ENCODE data around the gene CASQ2. TPM values are rescaled to one million over a fixed set of nuclear protein-coding genes. Genes with fewer than 3 reads are reported as not detected.
A peak's percentile ranks its signal among the peaks of the same experiment; 100 is the strongest.

CASQ2 gene
- polyA plus RNA-seq, 1 of the 3 experiments (the other 2 are of a cell fraction) = not detected

GRCh38 chr1:115722221-115722620, 46.3 kb downstream of the CASQ2 start:
- Histone ChIP-seq H3K4me2 (no peak overlapping the region), H3K9ac (no peak overlapping the region), H3K9me3 (no peaks in the 10 kb centered on the region), H3K36me3 (replicated peaks in 1 of 2; ENCODE audit: control insufficient read depth in 1 of 2, insufficient read depth in 2 of 2, low read length in 1 of 2) (no peaks in the 10 kb centered on the region), H3K9me2 (no peaks in the 10 kb centered on the region), H4K20me1 (ENCODE audit: insufficient read depth) (no peaks in the 10 kb centered on the region), H3K4me3 (ENCODE audit: low read depth in 2 of 2, low read length in 1 of 2) (no peak overlapping the region), H3K4me1 (ENCODE audit: control insufficient read depth in 1 of 2, insufficient read depth in 2 of 2, low read depth in 1 of 2, low read length in 1 of 2) (peaks cover 0 to 21% of the 10 kb centered on the region in 2 experiments; a peak in 2 of 4 replicates), H3K79me2 (ENCODE audit: insufficient read depth) (no peaks in the 10 kb centered on the region), H3K27ac (ENCODE audit: low read depth in 2 of 2, low read length in 1 of 2) (no peak overlapping the region), H3K27me3 (ENCODE audit: insufficient read depth) (peaks cover 15% of the 10 kb centered on the region; the same call in 1 of the 2 replicates), H2AFZ (ENCODE audit: low read depth) (no peak overlapping the region), H3F3A (replicated peaks; ENCODE audit: insufficient read depth) (no peaks in the 10 kb centered on the region)
- DNase-seq = no peak
- TF ChIP-seq CTCF (IDR thresholded peaks at IDR 0.05) (no peak), SMC3 (IDR thresholded peaks at IDR 0.05; ENCODE audit: low read depth, low read length) (no peak), PBX3 (IDR thresholded peaks at IDR 0.05) (no peak), USF2 (IDR thresholded peaks at IDR 0.05; ENCODE audit: borderline replicate concordance, low read depth, low read length) (no peak), USF1 (IDR thresholded peaks at IDR 0.05; ENCODE audit: borderline replicate concordance, low read depth) (no peak), TAF1 (IDR thresholded peaks at IDR 0.05; ENCODE audit: borderline replicate concordance, low read depth, low read length) (no peak), MEF2A (IDR thresholded peaks at IDR 0.05; ENCODE audit: borderline replicate concordance, low read depth) (no peak), FOSL2 (IDR thresholded peaks at IDR 0.05; ENCODE audit: borderline replicate concordance, low read depth) (no peak), TCF12 (IDR thresholded peaks at IDR 0.05) (no peak), POLR2AphosphoS5 (IDR thresholded peaks at IDR 0.05; ENCODE audit: low read depth, low read length) (no peak)
- WGBS (ENCODE audit: low lambda C conversion rate) = 9% methylated on average over 1 of the region's 1 CpG
- ChIA-PET CTCF (no interaction called here), POLR2A (no interaction called here)

GRCh38 chr1:115719285-115719684, 49.2 kb downstream of the CASQ2 start:
- Histone ChIP-seq H2AFZ (ENCODE audit: low read depth) (no peak overlapping the region), H3K79me2 (ENCODE audit: insufficient read depth) (no peaks in the 10 kb centered on the region), H3K27me3 (ENCODE audit: insufficient read depth) (peaks cover 10% of the 10 kb centered on the region; the same call in 1 of the 2 replicates), H3K27ac (ENCODE audit: low read depth in 2 of 2, low read length in 1 of 2) (no peak overlapping the region; a peak in 1 of 4 replicates), H3F3A (replicated peaks; ENCODE audit: insufficient read depth) (no peaks in the 10 kb centered on the region), H3K9ac (no peak overlapping the region), H4K20me1 (ENCODE audit: insufficient read depth) (no peaks in the 10 kb centered on the region), H3K36me3 (replicated peaks in 1 of 2; ENCODE audit: control insufficient read depth in 1 of 2, insufficient read depth in 2 of 2, low read length in 1 of 2) (no peaks in the 10 kb centered on the region), H3K4me1 (ENCODE audit: control insufficient read depth in 1 of 2, insufficient read depth in 2 of 2, low read depth in 1 of 2, low read length in 1 of 2) (peaks cover 0 to 21% of the 10 kb centered on the region in 2 experiments; a peak in 2 of 4 replicates), H3K9me3 (no peaks in the 10 kb centered on the region), H3K4me3 (ENCODE audit: low read depth in 2 of 2, low read length in 1 of 2) (no peak overlapping the region), H3K9me2 (no peaks in the 10 kb centered on the region), H3K4me2 (no peak overlapping the region)
- POLR2A ChIA-PET = no interaction called here
- peak; percentile 36 for TF ChIP-seq GATA2 (CRISPR knock-in tag; IDR thresholded peaks at IDR 0.05)
- no peak for TF ChIP-seq FOSL2 (IDR thresholded peaks at IDR 0.05; ENCODE audit: borderline replicate concordance, low read depth)
- CTCF ChIA-PET = interaction anchor here (1.0 to 4.9 kb wide), 9 partner anchors 13 to 124 kb away, joined by 3 to 65 read pairs (median 5); partner anchors contain the start of gene CASQ2
- 57% methylated on average over 6 of the region's 7 CpGs for WGBS (ENCODE audit: low lambda C conversion rate)
- DNase-seq = peak; percentile 30

All from SK-N-SH (cell line).